ENCODE results near the gene DUOXA2.

- TF ChIP-seq, protein P1, sequence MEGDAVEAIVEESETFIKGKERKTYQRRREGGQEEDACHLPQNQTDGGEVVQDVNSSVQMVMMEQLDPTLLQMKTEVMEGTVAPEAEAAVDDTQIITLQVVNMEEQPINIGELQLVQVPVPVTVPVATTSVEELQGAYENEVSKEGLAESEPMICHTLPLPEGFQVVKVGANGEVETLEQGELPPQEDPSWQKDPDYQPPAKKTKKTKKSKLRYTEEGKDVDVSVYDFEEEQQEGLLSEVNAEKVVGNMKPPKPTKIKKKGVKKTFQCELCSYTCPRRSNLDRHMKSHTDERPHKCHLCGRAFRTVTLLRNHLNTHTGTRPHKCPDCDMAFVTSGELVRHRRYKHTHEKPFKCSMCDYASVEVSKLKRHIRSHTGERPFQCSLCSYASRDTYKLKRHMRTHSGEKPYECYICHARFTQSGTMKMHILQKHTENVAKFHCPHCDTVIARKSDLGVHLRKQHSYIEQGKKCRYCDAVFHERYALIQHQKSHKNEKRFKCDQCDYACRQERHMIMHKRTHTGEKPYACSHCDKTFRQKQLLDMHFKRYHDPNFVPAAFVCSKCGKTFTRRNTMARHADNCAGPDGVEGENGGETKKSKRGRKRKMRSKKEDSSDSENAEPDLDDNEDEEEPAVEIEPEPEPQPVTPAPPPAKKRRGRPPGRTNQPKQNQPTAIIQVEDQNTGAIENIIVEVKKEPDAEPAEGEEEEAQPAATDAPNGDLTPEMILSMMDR (IDR thresholded peaks at IDR 0.05; ENCODE audit: insufficient read depth, low read depth, low read length): no peak
- TF ChIP-seq EZH2 (IDR thresholded peaks at IDR 0.05; ENCODE audit: insufficient read depth, low read length): no peak
Measured at GRCh38 chr15:45134046-45134445, 19.9 kb downstream of the DUOXA2 start.

Measured in astrocyte (in vitro differentiated cells and primary cell).